ENCODE data around the gene WASHC2A. TPM values are rescaled to one million over a fixed set of nuclear protein-coding genes. Genes with fewer than 3 reads are reported as not detected.
A peak's percentile ranks its signal among the peaks of the same experiment; 100 is the strongest.
"Not testable (repeated sequence)": the region's sequence is repeated elsewhere in the genome, so short reads cannot be mapped to it uniquely, and the experiment has no call there.

WASHC2A gene
- total RNA-seq, 1 experiment from 2014 or later: 24.6 TPM

- DNase-seq (ENCODE audit: low read depth); in situ Hi-C loops (cut with HindIII; ENCODE audit: low pct_unique_long_range_greater_than_20kb, low sequenced_read_pairs): not testable (repeated sequence)
Observed at GRCh38 chr10:50131245-50131965, 63.7 kb downstream of the WASHC2A start.

GRCh38 chr10:50132322-50132721 lies 64.6 kb downstream of the WASHC2A start:
- in situ Hi-C loops (cut with HindIII; ENCODE audit: low pct_unique_long_range_greater_than_20kb, low sequenced_read_pairs); DNase-seq (ENCODE audit: low read depth): not testable (repeated sequence)

DNA sequence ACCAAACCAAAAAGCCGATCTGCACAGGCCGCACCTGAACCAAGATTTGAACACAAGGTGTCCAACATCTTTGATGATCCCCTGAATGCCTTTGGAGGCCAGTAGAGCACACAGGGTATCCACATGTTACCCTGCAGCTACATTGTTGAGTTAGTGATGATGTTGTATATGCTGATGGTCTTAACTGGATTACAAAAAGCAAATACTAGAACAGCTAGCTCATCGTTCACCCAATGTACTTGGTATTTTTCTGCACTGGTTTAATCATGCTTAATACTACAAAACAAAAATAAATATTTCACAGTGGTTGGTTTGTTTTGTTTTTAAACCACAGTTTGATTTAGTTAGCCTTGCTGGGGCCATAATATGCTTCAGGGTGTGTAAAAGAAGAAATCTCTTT lies 65.1 kb downstream of the WASHC2A start:
- in situ Hi-C loops (cut with HindIII; ENCODE audit: low pct_unique_long_range_greater_than_20kb, low sequenced_read_pairs): not testable (repeated sequence)
- DNase-seq (ENCODE audit: low read depth): peak; percentile 4

DNA sequence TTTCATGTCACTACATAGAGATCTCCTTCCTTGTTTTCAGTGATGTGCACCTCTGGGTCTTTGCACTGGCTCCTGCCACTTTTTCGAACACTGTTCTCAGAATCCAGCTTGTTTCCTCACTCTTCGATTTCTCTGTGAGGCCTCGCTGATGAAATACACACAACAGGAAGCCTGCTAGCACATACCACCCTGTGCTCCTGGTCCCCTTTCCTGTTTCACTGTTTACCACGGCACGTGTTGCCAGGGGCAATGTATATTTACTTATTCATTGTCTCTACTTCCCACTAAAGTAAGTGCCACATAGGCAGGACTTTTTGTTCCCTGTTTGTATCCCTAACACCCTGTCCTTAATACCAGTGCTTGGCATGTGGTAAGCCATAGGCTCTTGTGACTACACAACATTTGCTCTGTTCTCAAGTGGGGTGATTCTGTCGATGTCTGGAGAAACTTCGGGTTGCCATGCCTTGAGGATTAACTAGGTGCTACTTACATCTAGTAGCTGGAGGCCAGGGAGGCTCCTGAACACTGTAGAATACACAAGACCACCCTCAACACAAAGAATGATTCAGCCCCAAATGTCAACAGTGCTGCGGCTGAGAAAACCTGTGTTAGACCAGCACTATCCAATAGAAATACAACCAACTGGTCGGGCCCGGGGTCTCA lies 75.9 kb downstream of the WASHC2A start:
- DNase-seq (ENCODE audit: low read depth); in situ Hi-C loops (cut with HindIII; ENCODE audit: low pct_unique_long_range_greater_than_20kb, low sequenced_read_pairs): not testable (repeated sequence)

DNA sequence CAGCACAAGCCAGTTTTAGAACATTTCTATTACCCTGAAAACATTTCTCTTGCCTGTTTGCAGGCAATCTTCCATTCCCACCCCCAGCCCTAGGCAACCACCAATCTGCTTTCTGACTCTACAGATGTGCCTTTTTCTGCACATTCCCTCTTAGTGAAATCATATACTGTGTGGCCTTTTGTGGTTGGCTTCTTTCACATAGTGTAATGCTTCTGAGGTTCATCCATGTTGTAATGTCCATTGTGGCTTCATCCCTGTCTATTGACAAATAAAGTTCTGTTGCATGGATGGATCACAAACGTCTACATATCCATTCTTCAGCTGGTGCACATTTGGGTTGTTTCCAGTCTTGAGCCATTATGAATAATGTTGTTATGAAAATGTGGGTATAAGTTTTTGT lies 77.8 kb downstream of the WASHC2A start:
- in situ Hi-C loops (cut with HindIII; ENCODE audit: low pct_unique_long_range_greater_than_20kb, low sequenced_read_pairs): not testable (repeated sequence)

DNA sequence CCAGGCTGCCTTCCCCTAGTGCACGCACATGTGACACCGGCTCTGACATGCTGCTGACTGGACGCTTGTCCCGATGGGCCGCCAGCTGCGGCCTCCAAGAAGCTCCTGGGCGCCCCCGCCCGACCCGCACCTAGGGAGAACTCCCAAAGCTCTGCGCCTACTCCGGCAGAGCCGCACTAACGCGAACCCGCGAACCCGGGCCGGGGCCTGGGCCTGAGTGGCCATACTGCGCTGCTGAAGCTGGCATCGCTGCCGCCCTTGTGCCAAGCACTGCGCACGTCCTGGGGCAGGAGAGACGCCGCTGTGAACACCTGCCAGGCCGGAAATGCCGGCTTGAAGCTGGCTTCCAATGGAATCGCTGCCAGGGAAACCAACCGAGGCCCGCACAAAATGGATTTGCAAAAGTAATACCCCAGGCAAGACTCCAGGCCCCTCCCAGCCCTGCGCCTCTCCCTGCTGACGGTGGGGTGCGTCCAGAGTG lies 85.1 kb downstream of the WASHC2A start:
- in situ Hi-C loops (cut with HindIII; ENCODE audit: low pct_unique_long_range_greater_than_20kb, low sequenced_read_pairs): no loop called here
- no peak for DNase-seq (ENCODE audit: low read depth)

More for the DNA sequence above, 77.8 kb downstream of the WASHC2A start:
- DNase-seq (ENCODE audit: low read depth): not testable (repeated sequence)

DNA sequence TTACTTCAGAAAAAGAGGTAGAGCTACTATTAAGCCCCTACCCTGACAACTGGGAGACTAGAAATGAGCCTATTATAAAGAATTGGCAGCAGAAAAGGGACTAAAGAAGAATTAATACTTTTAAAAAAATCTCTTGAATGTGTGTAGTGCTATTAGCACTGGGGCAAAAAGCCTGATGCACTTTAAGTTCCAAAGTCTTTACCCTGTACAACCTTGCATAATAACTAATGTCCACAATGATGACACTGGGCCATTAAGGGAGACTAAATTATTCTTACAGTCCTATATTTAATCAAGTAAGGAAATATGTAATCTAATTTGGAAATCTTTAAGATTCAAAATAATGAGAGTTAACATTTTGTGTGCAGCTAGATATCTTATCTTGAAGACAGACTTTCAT lies 90.1 kb downstream of the WASHC2A start:
- in situ Hi-C loops (cut with HindIII; ENCODE audit: low pct_unique_long_range_greater_than_20kb, low sequenced_read_pairs): not testable (repeated sequence)

DNA sequence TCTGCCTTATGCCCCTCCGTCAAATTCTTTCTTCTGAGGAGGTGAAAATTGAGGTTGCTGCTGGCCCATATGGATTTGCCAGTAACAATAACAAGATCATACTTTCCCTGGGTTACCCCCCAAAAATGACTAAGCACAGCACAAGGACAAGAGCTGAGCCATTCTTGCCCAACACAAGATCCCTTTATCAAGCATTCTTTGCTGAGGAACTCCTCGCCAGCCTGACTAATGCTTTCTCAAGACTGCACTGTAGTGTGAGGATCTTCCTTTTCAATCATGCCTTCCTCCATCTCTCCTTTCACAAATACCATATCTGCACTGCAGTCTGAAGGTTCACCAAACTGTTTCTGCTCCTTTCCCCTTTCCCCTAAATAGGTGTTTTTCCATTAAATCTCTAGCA lies 92.1 kb downstream of the WASHC2A start:
- DNase-seq (ENCODE audit: low read depth); in situ Hi-C loops (cut with HindIII; ENCODE audit: low pct_unique_long_range_greater_than_20kb, low sequenced_read_pairs): not testable (repeated sequence)

More for the DNA sequence above, 90.1 kb downstream of the WASHC2A start:
- not testable (repeated sequence) for DNase-seq (ENCODE audit: low read depth)

GRCh38 chr10:50165038-50165437 lies 97.3 kb downstream of the WASHC2A start:
- DNase-seq (ENCODE audit: low read depth); in situ Hi-C loops (cut with HindIII; ENCODE audit: low pct_unique_long_range_greater_than_20kb, low sequenced_read_pairs): not testable (repeated sequence)

DNA sequence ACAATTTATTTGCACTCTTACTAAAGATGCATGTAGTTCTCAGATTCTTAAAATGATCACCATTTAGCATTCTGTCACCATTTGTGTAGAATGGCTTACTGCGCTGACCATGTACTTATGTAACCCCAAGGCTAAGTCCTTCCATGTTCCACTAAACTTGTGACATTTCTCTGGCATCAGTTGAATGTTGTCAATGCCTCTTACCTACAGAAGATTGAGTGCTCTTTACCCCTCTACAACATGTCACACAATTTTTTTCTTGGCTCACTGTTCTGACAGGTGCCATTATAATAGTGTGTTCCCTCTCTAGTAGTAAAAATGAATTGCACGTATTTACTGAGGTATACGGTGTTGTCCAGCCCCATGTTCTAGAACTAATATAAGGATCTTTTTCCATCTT lies 100.1 kb downstream of the WASHC2A start:
- DNase-seq (ENCODE audit: low read depth); in situ Hi-C loops (cut with HindIII; ENCODE audit: low pct_unique_long_range_greater_than_20kb, low sequenced_read_pairs): not testable (repeated sequence)

GRCh38 chr10:50169506-50169905 lies 101.8 kb downstream of the WASHC2A start:
- in situ Hi-C loops (cut with HindIII; ENCODE audit: low pct_unique_long_range_greater_than_20kb, low sequenced_read_pairs): not testable (repeated sequence)
- DNase-seq (ENCODE audit: low read depth): peak; percentile 13

DNA sequence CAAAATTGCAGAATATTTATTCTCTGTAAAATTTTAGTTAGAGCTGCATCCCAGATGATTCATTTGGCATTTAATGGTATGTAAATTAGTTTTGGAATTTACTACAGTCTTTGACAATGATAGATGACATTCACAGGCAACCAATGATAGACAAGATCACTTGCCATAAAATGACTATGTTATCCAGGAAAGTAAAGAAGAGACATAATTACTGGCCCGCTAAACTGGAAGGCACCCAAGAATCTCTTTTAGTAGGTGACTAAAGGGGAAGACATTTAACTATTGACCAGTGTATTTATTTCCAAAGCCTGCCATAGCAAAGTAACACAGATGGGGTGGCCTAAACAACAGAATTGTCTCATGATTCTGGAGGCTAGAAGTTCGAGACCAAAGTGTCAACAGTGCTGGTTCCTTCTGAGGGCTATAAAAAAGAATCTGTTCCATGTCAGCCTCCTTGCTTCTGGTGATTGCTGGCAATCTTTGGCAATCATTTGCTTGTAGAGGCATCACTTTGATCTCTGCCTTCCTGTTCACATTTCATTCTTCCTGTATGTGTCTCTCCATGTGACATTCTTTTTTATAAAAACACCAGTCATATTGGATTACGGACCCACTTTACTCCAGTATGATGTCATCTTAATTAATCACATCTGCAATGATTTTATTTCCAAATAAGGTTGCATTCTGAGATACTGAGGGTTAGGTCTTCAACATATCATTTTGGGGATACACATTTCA lies 107.2 kb downstream of the WASHC2A start:
- in situ Hi-C loops (cut with HindIII; ENCODE audit: low pct_unique_long_range_greater_than_20kb, low sequenced_read_pairs): not testable (repeated sequence)
- peak; percentile 16 for DNase-seq (ENCODE audit: low read depth)

Other genes with a start within 250 kb of the WASHC2A start
- 19.5 and 27.3 TPM in 2 replicates for gene PARG, start 125.9 kb upstream of the WASHC2A start, total RNA-seq (2014; rRNA removed; shearing (Covaris generic); ENCODE audit: low replicate concordance)
- 2.8 and 5.2 TPM in 2 replicates for gene TIMM23B, start 125.9 kb upstream of the WASHC2A start, total RNA-seq (2014; rRNA removed; shearing (Covaris generic); ENCODE audit: low replicate concordance)
- gene AGAP6, start 79.5 kb upstream of the WASHC2A start, total RNA-seq (2014; rRNA removed; shearing (Covaris generic); ENCODE audit: low replicate concordance): 0.84 and 1.0 TPM in 2 replicates
- 0.47 TPM in 1 of 2 replicates, not detected in the other for gene ASAH2, start 183.6 kb downstream of the WASHC2A start, total RNA-seq (2014; rRNA removed; shearing (Covaris generic); ENCODE audit: low replicate concordance)

Measured in Caki2 (cell line).